Stimulated activated CD4-positive, alpha-beta T cell treated with anti-CD3 and anti-CD28 coated beads, Interleukin-1b, Interleukin-23, amount 100 ng/mL, for 4 hours (primary cell): Measurements from ENCODE around the gene DPEP2.
"Not testable (repeated sequence)": the region's sequence is repeated elsewhere in the genome, so short reads cannot be mapped to it uniquely, and the experiment has no call there.

Experiments
- DNase-seq, 2 donors: peaks; one replicate each; pipeline ENCODE4 v3.0.0-alpha.2; 2020; ENCODE audit warnings: low read depth in 2 of 2

The DPEP2 gene

GRCh38 chr16:67954421-67955196 is 44.7 kb downstream of the DPEP2 start:
- DNase-seq: no peak

DNA sequence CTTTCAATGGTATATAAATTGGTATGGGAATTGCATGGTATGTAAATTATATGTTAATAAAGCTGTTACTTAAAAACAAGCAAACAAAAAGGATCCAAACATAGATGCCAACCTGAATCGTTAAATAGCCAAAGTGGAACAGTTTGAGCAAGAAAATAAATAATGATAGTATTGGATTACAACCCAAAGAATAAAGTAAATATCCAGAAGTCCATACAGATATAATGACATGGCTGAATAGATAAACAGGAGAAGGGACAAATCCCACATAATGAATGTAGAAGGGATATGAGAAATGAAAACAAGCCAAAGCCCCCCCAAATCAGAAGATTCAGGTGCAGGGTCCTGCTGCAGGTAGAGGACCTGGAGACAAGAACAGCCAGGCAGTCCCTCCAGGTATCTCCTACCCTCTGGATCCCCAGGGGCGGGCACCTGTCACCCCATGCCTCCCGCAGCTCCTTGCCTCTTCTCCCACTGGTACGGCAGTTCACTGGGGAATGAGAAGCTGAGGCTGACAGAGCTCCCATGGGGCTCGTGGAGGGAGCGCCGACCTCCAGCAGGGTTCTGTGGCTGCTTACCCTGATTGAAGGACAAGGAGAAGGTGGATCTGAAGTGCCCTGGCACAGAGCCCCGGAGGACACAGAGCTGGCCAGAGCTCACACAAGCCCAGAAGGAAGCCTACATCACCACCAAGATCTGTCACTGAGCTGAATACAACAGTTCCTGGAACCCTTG is 45.5 kb downstream of the DPEP2 start:
- DNase-seq: no peak

DNA sequence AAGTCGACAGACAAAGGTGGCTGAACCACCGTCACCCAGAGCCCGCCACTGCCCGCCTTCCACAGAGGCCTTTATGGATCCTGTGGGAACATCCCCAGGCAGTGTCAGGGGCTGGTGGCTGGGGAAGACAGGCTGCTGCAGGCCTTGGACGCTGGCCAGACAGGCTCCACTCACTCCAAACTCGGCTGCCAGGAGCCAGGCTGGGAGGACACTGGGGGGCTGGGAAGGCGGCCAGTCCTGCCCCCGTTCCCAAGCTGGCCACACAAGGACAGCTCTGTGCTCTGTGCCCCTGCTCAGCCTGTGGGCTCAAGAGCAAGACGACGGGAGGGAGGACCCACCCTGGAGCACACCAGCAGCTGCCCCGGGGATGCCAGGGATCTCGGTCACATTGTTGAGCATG is 47.8 kb downstream of the DPEP2 start:
- DNase-seq: no peak

GRCh38 chr16:67950335-67950843 is 48.9 kb downstream of the DPEP2 start:
- DNase-seq: no peak

- no peak for DNase-seq
These were observed 49.6 kb downstream of the DPEP2 start for GRCh38 chr16:67949645-67950044.

GRCh38 chr16:67948015-67948414 is 51.3 kb downstream of the DPEP2 start:
- DNase-seq: no peak

DNA sequence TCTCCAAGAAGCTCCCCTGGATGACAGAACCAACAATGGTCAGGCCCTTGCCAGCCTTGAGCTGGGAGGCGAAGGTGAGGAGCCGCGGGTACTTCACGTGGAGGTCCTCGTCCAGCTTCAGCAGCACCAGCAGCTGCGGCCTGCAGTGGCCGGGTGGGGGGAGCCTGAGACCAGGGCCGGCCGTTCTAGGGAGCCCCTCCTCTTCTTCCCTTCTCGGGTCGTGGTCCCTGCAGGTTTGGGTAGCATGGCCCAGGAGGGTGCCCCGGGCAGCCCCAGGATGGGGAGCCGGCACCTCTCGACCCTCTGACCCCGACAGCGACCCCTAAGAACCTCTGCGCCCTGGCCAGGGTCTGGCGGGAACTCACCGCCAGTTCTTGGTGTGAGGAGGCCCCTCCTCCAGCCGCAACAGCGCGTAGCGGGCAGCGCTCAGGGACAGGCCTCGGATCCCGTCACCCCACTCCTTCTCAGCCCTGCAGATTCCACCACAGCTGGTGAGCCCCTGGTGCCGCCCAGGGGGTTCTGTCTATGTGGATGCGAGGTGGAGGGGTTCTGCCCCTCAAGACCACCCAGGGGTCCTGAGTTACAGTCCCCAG is 52.2 kb downstream of the DPEP2 start:
- no peak for DNase-seq

- DNase-seq: no peak
These were observed 53.1 kb downstream of the DPEP2 start for GRCh38 chr16:67946128-67946569.

DNA sequence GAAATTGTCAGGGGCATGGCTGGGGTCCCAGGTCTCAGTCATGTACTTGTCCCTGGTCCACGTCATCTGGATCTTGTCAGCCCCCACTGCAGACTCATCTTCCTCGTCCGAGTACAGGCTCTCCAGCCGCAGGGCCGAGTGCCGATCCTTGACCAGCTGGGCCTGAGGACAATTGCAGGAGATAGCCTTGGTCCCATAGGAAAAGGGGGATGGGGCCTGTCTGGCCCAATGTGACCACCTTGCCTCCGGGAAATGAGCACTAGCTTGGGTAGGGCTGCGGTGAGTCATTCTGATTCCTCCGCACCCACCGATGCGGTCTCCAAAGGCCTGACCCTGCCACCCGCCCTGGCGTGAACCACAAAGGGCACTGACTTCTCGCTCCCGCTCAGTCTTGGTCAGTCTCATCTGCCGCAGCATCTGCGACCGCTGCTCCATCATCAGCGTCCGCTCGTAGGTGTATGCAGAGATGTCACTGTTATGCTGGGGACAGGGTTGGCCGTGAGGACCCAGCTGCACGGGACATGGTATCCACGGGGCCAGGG is 53.8 kb downstream of the DPEP2 start:
- no peak for DNase-seq

DNA sequence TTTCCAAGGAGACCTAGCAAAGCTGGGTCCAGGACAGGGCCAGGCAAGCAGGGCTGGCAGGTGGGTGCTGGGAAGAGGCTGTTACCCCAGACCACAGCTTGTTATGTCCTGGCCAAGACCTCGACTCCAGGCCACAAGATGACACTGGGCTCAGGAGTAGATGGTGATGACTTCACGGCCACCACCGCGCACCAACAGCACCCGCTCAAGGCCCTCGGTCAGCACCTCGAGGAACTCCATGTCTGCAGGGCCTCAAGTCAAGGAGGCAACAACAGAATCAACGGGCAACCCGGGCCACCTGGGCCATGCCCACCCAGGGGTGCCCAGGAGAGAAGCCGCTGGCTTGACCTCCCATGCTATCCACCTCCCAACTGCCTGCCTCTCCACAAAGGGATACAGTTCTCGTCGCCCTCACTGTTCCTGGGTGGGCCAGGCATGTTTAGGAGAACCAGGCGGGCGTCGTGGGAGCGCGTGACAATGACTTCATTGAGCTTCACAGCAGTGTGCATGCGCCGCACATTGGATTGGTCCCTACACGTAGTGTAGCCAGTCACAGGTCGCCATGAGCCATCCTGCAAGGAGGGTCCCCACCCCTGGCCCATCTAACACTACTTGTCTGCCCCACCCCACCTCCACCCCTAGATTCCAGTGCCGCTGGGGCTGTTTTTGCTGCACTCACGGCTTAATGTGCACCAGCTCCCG is 54.4 kb downstream of the DPEP2 start:
- DNase-seq: no peak

DNA sequence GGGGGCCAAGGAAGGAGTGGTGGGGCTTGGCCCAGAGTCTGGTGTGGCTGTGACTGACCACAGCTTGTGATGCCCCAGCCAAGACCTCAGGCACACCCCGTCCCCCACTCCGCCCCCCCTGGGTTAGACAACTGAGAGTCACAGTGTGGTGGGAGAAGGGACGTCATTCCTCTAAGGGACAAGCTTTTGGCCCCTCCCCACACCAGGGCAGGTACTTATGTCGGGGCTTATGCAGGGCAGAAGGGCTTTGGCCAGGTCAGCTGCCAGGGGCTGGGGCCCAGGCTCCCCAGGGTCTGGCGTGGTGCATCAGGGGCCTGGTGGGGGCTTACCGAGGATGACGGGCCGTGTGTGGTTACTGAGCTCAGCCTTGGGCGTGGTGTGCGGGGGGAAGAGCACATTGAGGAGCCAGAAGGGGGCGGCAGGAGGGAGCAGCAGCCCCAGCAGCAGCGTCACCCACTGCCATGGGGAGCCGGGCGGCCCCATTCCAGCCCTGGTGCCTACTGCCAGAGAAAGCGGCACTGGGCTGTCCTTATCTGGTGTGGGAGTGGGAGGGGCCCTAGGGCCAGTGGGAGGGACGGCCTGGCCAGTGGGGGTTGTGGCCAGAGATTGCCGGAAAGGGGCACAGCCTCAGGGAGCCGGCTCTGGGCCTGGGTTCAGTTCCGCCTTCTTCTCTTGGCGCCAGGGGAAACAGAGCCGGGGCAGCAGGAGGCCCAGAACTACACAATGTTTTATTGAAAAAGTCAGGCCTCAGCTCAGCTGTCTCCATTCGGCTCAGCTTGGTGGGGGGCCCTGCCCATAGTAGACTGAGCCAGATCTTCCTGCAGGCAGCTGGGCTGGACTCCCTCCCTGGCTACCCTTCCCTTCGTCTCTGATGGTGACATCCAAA is 55.4 kb downstream of the DPEP2 start, which contains the start of gene LCAT:
Gene LCAT, minus strand, starts transcription at position 502 of the 886 bp plus-strand sequence. Its CDS starts 19 bp downstream, at position 483.
- DNase-seq: no peak

DNA sequence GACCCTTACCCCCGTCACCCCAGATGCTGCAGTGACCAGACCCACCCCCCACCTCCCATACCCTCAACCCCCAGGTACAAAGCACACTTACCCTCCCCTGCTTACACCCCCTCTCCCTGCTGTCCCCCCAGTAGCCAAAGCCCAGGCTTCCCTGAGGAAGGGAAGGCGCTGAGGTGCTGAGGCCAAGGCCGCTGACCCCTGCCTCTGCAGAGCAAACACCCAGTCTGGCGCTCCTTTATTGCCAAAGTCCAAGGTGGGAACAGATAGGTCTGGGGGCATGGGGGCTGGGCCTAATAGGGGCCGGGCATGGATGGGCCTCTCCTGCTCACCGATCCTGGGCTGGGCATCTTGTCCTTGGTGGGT is 56.0 kb downstream of the DPEP2 start:
- DNase-seq: no peak

DNA sequence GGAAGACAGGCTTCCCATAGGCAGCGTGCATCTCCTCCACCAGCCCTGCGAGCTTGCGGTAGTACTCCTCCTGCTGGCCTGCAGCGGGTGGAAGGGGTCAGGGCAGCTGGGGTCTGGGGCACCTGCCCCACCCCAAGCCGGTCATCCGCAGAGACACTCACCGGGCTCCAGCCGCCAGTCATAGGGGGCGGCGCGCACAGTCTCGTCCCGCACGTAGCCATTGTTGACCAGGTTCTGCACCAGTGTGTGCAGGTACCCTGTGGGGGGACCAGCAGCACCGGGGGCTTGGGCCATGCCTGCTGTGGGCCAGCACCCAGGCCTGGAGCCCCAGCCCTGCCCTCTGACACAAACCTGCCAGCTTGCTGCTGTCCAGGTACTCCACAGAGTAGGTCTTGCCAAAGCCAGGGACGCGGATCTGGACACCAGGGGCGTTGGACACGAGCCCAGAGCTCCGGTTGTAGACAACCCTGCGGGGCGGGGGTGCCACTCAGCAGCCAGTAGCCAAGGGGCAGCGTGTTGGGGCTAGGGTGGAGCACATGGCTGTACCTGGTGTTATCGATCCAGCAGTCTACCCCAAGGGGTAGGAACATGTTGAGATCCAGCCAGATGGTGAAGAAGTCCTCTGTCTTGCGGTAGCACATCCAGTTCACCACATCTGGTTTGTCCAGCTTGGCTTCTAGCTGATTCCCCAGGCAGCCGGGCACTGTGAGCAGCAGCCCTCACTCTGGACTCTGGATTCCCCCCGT is 56.6 kb downstream of the DPEP2 start:
- no peak for DNase-seq

DNA sequence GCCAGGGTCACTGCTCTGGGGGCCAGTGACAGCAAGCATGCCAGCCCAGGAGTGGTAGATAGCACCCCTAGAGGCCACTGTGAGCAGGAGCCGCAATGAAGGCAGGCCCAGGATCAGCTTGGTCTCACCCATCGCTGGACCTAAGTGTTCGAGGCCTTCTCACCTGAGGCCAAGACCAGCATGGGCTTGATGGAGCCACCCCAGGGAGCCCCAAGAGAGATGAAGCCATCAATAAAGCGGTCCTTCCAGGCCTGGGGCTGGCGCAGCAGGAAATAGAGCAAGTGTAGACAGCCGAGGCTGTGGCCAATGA is 57.1 kb downstream of the DPEP2 start:
- DNase-seq: peak in 1 of 2 donors; percentile 21

GRCh38 chr16:67941469-67942199 is 57.6 kb downstream of the DPEP2 start:
- DNase-seq: no peak

- no peak for DNase-seq
These were observed 58.7 kb downstream of the DPEP2 start for GRCh38 chr16:67940446-67941089.

DNA sequence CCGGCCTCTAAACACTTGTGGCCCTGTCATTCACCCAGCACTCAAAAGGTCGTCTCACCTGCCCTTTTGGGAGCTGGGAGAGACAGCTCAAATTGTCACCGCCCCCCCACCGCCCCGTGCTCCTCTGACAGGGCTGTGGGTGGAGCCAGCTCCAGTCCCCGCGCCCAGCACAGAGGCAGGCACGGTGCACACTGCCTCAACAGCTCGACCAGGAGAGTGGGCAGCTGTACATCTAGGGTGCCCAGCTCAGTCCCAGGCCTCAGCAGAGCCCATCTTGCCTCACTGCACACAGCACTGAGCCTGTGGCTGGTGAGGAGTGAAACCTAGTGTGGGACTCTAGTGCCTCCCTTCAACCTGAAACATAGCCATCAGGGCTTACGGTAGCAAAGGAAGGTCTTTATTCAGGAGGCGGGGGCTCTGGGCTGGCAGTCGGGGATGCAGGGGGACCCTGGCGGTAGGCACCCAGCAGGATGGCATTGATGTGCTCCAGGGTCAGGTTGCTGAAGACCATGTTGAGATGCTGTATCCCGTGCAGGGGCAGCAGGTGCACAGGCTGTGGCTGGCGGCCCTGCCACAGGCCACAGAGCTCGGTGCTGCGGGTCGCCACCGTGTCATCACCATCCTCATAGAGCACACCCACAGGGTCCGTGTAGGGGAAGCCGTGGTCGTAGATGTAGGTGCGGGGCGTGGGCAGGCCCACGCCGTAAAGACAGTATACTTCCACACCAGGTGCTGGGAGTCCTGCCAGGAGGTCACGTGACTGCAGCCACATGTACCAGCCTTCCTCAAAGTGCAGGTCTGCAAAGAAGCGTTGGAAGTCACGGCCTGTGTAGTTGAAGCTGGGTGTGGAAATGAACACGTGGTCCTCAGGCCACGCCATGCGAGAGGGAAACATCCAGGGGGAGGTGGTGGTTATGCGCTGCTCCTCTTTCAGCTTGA is 59.5 kb downstream of the DPEP2 start:
- DNase-seq: peak in 1 of 2 donors; percentile 60

- not testable (repeated sequence) for DNase-seq
These were observed 61.6 kb downstream of the DPEP2 start for GRCh38 chr16:67937713-67938112.
